Transverse colon (tissue), 4 donors: Measurements from ENCODE around the gene PPP1R10.

Experiments used
- EP300 ChIP-seq: sonication (generic); formaldehyde crosslinking; IDR thresholded peaks from one replicate; pipeline ENCODE4 v1.6.1; 2017; ENCODE audit warnings: antibody characterized with exemption, low read depth
- POLR2A ChIP-seq: fragments of 450-650 bp; IDR thresholded peaks from one replicate; pipeline ENCODE4 v1.6.1; 2016; ENCODE audit warnings: antibody characterized with exemption, mild to moderate bottlenecking, moderate library complexity
- POLR2AphosphoS5 ChIP-seq, 3 donors: sonication (generic); formaldehyde crosslinking; IDR thresholded peaks; one replicate each; pipeline ENCODE4 v1.6.1; 2016; ENCODE audit warnings: antibody characterized with exemption in 3 of 3
- TF ChIP-seq, protein P1 (sequence below), 5 experiments: fragments of 200-600 bp in 3 of 5; fragments of 450-650 bp in 2 of 5; sonication (generic) in 3 of 5; IDR thresholded peaks; 1 replicate in 2 of 5; 2 replicates in 3 of 5; pipeline ENCODE4 v1.5.1; 2016 to 2017; ENCODE audit warnings: antibody characterized with exemption in 5 of 5, inconsistent platforms in 3 of 5, mild to moderate bottlenecking in 2 of 5, moderate library complexity in 1 of 5

DNA sequence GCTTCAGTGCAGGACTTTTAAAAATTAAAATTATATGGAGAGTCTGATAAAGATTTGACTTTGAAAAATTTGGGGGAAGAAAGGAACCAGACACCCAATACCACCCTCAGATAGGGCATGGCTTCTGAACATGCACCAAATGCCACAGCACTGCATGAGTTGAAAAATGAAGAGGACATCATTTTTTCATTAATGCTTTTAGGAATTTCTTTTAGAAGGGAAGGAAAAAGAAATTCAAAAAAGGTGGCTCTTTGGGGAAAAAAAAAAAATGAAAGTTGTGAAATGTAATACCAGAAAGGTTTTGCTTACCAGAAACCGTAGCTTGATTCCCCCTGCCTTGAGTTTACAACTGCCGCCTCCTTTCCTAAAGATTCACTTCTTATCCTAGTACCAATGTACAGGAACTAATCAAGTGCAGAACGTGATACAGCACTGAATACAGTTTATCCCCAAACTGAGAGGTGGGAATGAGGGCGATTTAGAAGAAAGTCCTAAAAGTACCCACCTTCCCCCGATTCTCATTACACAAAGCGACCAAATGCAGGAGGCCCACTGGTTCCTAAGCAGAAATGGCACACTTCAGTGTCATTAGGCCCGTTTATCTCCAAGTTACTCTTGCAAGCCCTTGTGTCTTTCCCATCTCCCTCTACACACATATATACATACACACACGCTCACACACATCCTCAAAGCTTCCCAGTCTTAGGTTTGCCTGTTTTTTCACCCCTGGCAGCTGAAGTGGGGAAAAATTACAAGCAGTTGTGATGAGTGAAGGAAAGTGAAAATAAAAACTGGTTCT lies 2.8 kb downstream of the PPP1R10 start:
- TF ChIP-seq, protein P1, sequence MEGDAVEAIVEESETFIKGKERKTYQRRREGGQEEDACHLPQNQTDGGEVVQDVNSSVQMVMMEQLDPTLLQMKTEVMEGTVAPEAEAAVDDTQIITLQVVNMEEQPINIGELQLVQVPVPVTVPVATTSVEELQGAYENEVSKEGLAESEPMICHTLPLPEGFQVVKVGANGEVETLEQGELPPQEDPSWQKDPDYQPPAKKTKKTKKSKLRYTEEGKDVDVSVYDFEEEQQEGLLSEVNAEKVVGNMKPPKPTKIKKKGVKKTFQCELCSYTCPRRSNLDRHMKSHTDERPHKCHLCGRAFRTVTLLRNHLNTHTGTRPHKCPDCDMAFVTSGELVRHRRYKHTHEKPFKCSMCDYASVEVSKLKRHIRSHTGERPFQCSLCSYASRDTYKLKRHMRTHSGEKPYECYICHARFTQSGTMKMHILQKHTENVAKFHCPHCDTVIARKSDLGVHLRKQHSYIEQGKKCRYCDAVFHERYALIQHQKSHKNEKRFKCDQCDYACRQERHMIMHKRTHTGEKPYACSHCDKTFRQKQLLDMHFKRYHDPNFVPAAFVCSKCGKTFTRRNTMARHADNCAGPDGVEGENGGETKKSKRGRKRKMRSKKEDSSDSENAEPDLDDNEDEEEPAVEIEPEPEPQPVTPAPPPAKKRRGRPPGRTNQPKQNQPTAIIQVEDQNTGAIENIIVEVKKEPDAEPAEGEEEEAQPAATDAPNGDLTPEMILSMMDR (IDR thresholded peaks at IDR 0.05) = no peak
- TF ChIP-seq POLR2A (no peak), POLR2AphosphoS5 (IDR thresholded peaks at IDR 0.05) (peak in 1 of 3 donors; percentile 66), EP300 (no peak)
